NOMO-1 treated with dmso at 0.1 percent for 144 hours (cell line): ENCODE data around the gene SH3BGRL3.
"Not testable (repeated sequence)": the region's sequence is repeated elsewhere in the genome, so short reads cannot be mapped to it uniquely, and the experiment has no call there.

Source experiments
- DNase-seq: peaks from one replicate; lab custom pipeline; 2025; ENCODE audit not compliant: unreplicated experiment; lab: John Stamatoyannopoulos, UW

The SH3BGRL3 gene

GRCh38 chr1:26315874-26316850, 36.3 kb downstream of the SH3BGRL3 start:
- DNase-seq: no peak

GRCh38 chr1:26317146-26317545, 37.3 kb downstream of the SH3BGRL3 start:
- DNase-seq: no peak

- peak; percentile 72 for DNase-seq
Observed at GRCh38 chr1:26317612-26318337, 37.9 kb downstream of the SH3BGRL3 start, which contains the start of gene CD52. TSS of gene CD52 (plus strand) at chr1:26317958. CDS start at chr1:26318018, 60 bp downstream.

GRCh38 chr1:26318338-26319064, 38.6 kb downstream of the SH3BGRL3 start:
- DNase-seq: no peak

GRCh38 chr1:26320896-26321295, 41.0 kb downstream of the SH3BGRL3 start:
- no peak for DNase-seq

- peak; percentile 71 for DNase-seq
Observed at GRCh38 chr1:26321315-26322041, 41.6 kb downstream of the SH3BGRL3 start.

GRCh38 chr1:26322042-26322331, 42.1 kb downstream of the SH3BGRL3 start:
- DNase-seq: no peak

- DNase-seq: no peak
Observed at GRCh38 chr1:26323382-26323781, 43.5 kb downstream of the SH3BGRL3 start.

- DNase-seq: no peak
Observed at GRCh38 chr1:26324550-26324949, 44.7 kb downstream of the SH3BGRL3 start.

GRCh38 chr1:26327956-26328362, 48.1 kb downstream of the SH3BGRL3 start:
- no peak for DNase-seq

GRCh38 chr1:26328597-26328996, 48.7 kb downstream of the SH3BGRL3 start:
- no peak for DNase-seq

- not testable (repeated sequence) for DNase-seq
Observed at GRCh38 chr1:26329380-26329779, 49.5 kb downstream of the SH3BGRL3 start.

- DNase-seq: no peak
Observed at GRCh38 chr1:26330276-26330675, 50.4 kb downstream of the SH3BGRL3 start.
